ENCODE measurements around the gene CCSER1.

DNA sequence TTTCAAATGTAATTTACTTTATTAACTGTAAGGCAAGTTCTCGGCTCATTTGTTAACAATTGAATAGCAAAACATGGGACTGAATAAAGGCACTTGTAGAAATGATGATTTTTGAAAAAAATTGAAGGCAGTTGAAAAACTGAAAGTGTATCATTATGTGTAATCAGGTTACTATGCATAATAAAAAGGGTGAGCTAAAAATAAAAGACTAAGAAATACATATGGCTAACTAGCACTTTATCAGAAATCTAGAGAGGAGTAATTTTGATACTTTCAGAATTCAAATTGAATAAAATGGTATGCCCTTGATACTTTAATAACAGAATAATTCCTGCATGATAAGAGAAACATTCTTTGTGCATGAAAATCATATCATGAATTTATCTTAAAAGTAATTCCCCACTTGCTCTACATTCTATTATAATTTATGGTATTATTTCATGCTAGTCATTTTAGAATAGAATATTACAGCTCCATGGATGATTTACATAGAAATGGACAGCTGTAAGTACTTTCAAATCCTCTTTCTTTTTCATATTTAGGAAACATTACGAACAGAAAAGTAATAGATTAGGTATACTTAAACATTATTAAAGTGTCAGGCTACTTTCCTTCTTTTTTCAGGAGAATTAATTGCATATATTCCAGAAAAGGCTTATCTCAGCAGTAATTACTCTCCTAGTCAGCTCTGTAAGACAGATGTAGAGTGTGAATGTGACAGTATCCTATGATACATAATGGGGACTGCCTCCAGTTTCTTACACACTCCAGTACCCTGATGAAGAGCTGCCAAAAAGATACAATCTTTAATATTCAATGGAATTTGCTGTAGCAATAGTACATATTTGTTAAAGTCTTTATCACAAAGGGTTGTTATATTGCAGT, 697.3 kb downstream of the CCSER1 start:
- TF ChIP-seq, protein P1, sequence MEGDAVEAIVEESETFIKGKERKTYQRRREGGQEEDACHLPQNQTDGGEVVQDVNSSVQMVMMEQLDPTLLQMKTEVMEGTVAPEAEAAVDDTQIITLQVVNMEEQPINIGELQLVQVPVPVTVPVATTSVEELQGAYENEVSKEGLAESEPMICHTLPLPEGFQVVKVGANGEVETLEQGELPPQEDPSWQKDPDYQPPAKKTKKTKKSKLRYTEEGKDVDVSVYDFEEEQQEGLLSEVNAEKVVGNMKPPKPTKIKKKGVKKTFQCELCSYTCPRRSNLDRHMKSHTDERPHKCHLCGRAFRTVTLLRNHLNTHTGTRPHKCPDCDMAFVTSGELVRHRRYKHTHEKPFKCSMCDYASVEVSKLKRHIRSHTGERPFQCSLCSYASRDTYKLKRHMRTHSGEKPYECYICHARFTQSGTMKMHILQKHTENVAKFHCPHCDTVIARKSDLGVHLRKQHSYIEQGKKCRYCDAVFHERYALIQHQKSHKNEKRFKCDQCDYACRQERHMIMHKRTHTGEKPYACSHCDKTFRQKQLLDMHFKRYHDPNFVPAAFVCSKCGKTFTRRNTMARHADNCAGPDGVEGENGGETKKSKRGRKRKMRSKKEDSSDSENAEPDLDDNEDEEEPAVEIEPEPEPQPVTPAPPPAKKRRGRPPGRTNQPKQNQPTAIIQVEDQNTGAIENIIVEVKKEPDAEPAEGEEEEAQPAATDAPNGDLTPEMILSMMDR (IDR thresholded peaks at IDR 0.05), result no peak
- TF ChIP-seq POLR2A (IDR thresholded peaks at IDR 0.05; ENCODE audit: low read depth) (no peak), EP300 (IDR thresholded peaks at IDR 0.05) (no peak), POLR2AphosphoS5 (IDR thresholded peaks at IDR 0.05) (no peak)

Data from esophagus muscularis mucosa (tissue), 4 donors.